Sigmoid colon (tissue), 4 donors: ENCODE results near the gene FAM81A.

Experiments
- CTCF ChIP-seq, 4 experiments: fragments of 450-650 bp in 3 of 4; fragments of 200-600 bp in 1 of 4; IDR thresholded peaks; one replicate each; pipeline ENCODE4 v1.5.1; 2016 to 2019; ENCODE audit warnings: antibody characterized with exemption in 4 of 4, mild to moderate bottlenecking in 3 of 4, moderate library complexity in 2 of 4
- POLR2A ChIP-seq, 2 donors: fragments of 450-650 bp; IDR thresholded peaks; one replicate each; pipeline ENCODE4 v1.6.1; 2016; ENCODE audit warnings: antibody characterized with exemption in 2 of 2, mild to moderate bottlenecking in 2 of 2, moderate library complexity in 2 of 2
- POLR2AphosphoS5 ChIP-seq, 4 donors: sonication (generic); formaldehyde crosslinking; IDR thresholded peaks; one replicate each; pipeline ENCODE4 v1.6.1; 2017; ENCODE audit warnings: antibody characterized with exemption in 4 of 4

- no peak for TF ChIP-seq POLR2A (IDR thresholded peaks at IDR 0.05)
- no peak for TF ChIP-seq CTCF (IDR thresholded peaks at IDR 0.05)
- TF ChIP-seq POLR2AphosphoS5 (IDR thresholded peaks at IDR 0.05), result no peak
Measured at GRCh38 chr15:59550956-59551355, 113.0 kb downstream of the FAM81A start.
